GM21619 (cell line): ENCODE measurements around the gene SPATA22.
"Not testable (repeated sequence)": the region's sequence is repeated elsewhere in the genome, so short reads cannot be mapped to it uniquely, and the experiment has no call there.

Experiments
- ATAC-seq: cut with Tn5 transposase; IDR thresholded peaks from one replicate; pipeline ENCODE4 v1.9.1; 2021; ENCODE audit not compliant: unreplicated experiment

SPATA22 gene

DNA sequence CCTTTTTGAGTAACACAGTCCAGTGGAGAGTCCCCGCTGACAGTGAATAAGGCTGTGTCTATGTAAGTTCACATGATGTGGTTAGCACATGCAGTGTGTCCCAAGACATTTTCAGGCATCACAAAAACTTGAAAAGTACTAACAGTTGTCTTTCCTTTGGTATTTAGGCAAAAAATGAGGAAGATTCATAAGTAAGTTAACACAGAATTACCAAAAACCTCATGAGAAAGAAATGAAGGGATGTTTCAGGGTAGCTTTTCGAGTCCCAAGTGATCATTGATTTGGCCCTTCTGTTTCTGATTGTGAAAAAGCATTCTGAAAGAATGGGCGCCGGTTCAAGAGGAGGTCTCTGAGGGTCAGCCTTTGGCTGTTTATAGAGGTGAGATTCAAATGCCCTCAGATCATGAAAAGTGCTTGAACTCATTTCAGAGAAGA lies 3.6 kb upstream of the SPATA22 start:
- ATAC-seq, result no peak

- ATAC-seq, result no peak
Measured at GRCh38 chr17:3474212-3474611, 2.6 kb upstream of the SPATA22 start.

DNA sequence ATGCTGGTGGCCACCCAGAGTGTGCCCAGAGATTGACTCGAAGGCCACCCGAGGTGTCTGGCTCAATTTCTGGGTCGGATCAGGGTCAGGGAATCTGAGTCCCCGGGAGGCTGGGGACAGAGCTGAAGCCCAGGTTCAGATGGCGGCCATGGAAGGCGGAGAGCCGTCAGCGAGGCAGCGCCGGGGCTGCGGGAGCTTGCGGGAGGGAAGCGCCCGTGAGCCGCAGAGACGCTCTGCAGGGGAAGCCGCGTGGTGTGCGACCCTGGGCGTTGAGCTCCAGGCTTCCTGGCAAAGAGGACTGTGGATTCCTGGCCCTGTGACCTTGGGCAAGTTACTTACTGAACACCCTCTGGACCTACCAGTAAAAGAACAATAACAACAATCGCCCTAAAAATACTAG lies 518 bp upstream of the SPATA22 start:
- ATAC-seq, result no peak

DNA sequence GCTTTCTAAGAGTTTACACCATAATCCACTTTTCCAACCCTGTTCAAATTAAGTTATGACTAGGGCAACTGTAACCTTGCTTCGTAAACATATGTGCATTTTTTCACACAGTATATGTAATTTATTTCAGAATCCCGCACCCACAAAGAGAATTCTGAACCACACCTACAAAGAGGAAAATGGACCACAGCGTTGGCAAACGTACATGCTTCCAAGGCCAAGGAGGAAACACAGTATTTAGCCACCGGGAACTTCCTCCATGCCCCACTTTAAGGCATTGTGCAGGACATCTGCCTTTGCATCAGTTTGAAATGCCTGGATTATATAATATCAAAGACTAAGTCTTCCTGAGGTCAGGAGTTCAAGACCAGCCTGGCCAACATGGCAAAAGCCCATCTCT lies 2.1 kb downstream of the SPATA22 start:
- ATAC-seq, result no peak

DNA sequence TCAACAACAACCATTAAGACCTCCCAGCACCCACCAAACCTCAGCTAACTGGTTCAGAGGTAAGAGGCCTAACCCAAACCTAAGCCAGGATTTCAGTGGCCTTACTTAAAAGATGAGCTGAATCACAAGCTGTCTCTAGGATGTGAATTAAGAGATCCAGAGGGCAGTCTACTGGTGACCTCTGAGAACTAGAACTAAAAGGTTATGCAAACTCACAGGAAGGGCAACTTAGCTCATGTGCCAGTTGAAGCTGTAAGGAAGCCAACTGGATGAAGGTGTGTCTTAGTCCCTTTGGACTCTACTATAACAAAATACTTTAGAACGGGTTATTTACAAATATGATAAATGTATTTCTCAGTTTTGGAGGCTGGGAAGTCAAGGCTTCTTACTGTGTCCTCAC lies 5.3 kb downstream of the SPATA22 start:
- not testable (repeated sequence) for ATAC-seq

GRCh38 chr17:3448059-3448665 lies 23.5 kb downstream of the SPATA22 start:
- no peak for ATAC-seq

GRCh38 chr17:3447625-3448024 lies 24.0 kb downstream of the SPATA22 start:
- ATAC-seq, result no peak

DNA sequence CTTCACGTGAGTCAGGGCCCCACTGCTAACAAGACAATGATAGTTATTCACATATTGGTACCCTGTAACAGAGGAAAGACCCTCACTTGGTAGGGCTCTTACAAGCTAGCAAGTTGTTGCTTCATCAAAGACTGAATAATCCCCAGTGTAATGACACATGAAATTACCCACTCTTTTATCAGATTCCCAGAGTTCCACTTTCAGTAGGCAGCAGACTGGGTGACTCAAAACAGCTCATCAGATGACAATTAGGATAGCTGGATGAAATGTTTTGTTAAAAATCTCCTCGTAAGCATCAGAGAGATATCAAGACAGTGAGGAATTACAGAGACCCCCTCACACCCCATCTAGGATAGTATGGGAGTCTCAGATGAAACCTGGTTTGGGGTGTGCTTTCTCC lies 31.2 kb downstream of the SPATA22 start:
- ATAC-seq, result no peak

- no peak for ATAC-seq
Measured at GRCh38 chr17:3438368-3438767, 33.3 kb downstream of the SPATA22 start.

DNA sequence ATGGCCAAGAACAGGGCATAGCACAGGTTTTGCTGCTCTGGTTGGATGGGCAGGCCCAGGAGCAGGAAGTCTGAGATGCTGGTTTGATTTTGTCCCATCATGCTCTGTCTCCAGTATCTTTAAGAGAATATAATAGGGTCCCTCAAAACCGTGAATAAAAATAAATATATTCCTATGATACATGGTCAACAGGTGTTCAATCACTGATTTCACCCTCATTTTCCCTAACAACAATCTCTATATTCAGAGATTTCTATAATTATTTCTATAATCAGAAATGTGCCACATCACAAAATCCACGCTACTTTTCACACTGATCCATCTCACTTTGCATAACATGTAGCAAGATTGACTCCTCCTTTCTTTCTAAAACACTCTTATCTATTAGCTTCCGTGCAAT lies 37.9 kb downstream of the SPATA22 start, which contains the start of gene OR1E2:
TSS of gene OR1E2 (minus strand) at position 101 of the 400 bp plus-strand sequence. CDS start at position 101, 0 bp downstream.
- ATAC-seq, result no peak

- not testable (repeated sequence) for ATAC-seq
Measured at GRCh38 chr17:3433215-3433614, 38.4 kb downstream of the SPATA22 start.

DNA sequence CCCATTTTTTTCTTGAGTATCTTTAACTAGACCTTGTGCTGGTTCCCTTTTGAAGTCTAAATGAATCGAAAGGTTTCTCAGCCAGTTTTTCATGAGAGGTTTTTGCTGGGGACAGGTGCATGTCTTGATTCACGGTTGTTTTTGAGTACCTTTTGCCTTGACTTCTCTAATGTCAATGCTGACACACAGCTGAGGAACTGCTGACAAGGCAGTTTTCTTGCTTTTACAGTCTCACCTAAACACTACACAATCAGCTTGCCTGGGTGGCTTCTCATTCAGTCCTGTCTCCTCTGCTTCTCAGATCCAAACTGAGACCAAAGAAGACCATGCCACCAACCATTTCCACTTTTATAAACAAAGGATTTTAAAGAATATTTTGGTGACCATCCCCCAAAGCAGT lies 53.4 kb downstream of the SPATA22 start:
- no peak for ATAC-seq

DNA sequence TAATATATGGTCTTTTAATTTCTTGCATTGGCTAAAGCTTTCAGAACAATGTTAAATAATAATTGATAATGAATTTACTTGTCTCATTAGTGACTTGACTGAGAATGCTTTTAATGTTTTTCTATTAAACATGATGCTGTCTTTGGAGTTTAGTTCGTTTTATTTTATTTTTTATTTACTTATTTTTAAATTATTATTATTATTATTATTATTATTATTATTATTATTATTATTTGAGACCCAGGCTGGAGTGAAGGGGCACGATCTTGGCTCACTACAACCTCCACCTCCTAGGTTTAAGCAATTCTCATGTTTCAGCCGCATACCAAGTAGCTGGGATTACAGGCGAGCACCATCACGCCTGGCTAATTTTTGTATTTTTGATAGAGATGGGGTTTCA lies 56.0 kb downstream of the SPATA22 start:
- no peak for ATAC-seq

DNA sequence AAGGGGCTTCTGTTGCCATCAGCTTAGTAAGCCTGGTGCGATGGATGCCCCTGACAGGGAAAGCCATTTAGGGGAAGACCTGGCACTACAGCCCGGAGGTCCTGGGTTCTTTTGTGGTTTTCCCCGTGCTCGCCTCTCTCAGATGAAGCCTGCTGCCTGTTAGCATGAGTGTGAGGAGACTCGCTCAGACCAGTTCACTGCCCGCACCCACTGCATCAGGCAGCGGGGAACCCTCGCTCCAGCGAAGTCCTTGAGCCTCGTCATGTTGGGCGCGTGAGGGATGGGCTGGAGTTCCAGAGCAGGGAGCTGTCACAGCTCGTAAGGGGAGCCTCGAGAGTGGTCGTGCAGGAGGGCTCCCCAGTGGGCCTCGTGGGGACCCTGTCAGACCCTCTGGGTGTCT lies 59.4 kb downstream of the SPATA22 start:
- ATAC-seq, result not testable (repeated sequence)

DNA sequence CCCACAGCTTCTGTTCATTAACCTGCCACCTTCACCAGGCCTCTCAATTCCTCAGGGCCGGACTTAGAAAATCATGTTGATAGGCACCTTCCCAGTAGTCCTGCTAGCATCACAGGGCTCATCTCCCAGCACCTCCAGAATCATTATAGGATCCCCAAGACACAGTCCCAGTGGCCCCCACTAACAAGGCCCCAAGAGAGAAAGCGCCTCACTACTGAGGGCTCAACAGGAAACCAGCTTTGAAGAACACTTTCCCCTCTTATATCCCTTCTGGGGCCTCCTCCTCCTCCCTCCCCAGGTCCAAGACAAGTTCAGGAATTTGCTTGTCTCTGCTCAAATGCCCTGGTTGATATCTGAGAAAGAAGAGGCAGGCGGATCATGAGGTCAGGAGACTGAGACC lies 60.5 kb downstream of the SPATA22 start, which contains the start of gene OR3A3:
TSS of gene OR3A3 (plus strand) at position 301 of the 400 bp plus-strand sequence.
- no peak for ATAC-seq

- ATAC-seq, result not testable (repeated sequence)
Measured at GRCh38 chr17:3403856-3404255, 67.8 kb downstream of the SPATA22 start.

DNA sequence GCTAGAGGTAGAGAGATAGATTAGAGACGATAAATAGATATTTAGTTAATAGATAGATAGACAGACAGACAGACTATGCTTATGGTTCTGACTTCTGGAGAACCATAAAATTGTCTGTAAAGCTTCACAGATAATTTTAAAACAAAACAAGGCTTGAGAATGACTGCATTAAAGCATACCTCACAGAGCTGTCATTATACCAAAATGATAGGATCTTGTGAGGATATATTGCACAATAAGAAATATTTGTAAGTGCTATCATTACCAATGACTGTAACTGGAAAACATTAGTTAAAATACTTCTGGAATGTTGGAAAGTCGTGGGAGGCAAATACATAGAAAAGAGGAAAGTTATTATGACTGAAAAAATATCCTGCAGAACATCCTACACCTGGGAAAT lies 69.8 kb downstream of the SPATA22 start:
- ATAC-seq, result no peak

GRCh38 chr17:3400055-3400454 lies 71.6 kb downstream of the SPATA22 start:
- ATAC-seq, result no peak

DNA sequence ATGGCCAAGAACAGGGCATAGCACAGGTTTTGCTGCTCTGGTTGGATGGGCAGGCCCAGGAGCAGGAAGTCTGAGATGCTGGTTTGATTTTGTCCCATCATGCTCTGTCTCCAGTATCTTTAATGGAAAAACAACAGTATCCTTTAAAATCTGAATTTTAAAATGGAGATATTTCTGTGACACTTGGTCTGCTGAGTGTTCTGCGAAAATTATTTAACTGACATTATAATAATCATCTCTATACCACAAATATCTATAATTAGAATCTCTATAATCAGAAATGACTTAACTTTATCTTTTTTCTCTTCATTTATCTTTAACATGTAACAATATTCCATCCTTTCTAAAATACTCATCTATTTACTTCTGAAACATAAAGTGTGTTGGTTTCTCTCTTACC lies 73.3 kb downstream of the SPATA22 start, which contains the start of gene OR1E1:
TSS of gene OR1E1 (minus strand) at position 101 of the 400 bp plus-strand sequence. CDS start at position 101, 0 bp downstream.
- no peak for ATAC-seq

DNA sequence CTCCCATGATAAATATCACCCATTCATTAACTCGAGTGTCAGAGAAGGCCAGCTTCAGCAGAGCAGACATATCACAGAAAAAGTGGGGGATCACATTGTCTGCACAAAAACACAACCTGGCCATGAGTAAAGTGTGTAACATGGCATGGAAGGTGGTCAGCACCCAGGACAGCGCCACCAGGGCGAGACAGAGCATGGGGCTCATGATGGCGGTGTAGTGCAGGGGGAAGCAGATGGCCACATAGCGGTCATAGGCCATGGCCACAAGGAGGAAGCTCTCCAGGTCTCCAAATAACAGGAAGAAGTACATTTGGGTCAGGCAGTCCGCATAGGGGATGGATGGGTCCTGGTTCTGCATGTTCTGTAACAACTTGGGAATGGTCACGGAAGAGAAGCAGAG lies 73.8 kb downstream of the SPATA22 start:
- ATAC-seq, result not testable (repeated sequence)
